Measurements from ENCODE around the gene EML1.

EML1 gene

GRCh38 chr14:99806836-99807235, 13.6 kb downstream of the EML1 start:
- DNase-seq, result no peak

DNA sequence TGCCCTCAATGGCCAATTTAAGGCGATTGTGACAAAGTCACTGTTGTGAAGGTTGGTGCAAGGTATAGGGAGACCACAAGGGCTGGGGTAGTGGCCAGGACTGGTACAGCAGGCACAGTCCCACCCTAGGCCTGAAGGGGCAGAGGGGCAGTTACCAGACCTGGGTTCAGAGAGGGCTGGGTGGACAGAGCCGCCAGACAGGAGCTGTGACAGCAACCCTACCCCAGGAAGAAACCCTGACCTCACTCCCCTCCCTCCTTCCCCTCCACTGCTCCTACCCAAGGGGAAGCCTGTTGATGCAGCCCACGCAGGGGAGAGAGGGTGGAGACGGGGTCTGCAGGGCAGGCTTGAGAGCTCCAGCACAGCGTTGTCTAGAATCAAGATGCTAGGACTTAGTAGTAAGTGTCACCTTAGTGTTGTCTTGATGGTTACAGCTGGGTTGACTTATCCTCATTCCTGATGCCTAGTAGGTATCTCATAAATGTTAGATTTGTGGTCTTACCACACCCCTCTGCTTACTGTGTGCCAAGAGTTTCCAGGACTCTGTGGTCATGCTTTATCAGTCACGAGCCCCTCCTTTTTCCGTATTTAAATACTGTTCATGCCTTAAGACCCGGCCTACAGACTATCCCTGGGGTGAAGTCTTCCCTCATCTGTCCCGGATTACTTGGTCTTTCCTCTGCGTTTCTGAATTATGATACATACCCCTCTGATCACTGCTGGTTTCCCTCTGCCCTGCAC, 14.4 kb downstream of the EML1 start:
- no peak for DNase-seq

DNA sequence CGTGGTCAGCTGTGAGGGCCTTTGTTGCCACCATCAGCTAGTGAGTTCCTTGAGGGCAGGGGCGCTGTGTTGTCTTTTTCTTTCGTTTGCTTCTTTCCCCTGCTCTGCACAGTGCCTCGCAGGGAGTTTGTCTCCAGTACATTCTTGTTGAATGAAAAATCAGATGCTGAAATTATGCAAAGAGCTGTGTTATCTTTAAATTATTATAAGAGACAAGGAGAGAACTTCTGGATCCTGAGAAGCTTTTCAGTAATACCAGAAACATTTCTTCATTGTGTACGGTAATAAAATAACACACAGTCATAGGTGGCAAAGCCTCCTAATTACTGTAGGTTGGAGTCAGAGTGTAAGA, 14.9 kb downstream of the EML1 start:
- DNase-seq, result no peak

DNA sequence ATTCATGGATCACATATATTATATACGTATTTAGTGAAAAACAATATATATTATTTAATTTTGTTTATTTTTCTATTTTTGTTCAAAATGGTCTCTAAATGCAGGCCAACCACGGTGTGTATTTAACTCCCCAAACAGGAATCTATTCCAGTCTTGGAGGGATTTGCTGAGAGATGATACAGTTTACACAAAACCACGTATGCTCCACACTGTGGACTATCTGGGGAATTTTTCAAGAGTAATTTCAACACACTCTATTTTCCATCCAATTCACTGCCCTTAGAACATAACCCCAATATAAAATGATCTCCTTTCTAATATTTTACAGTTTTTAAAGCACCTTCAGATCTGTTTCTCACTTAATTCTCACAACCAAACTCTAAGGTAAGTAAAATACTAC, 15.3 kb downstream of the EML1 start:
- DNase-seq, result no peak

GRCh38 chr14:99809360-99809759, 16.1 kb downstream of the EML1 start:
- DNase-seq, result no peak

DNA sequence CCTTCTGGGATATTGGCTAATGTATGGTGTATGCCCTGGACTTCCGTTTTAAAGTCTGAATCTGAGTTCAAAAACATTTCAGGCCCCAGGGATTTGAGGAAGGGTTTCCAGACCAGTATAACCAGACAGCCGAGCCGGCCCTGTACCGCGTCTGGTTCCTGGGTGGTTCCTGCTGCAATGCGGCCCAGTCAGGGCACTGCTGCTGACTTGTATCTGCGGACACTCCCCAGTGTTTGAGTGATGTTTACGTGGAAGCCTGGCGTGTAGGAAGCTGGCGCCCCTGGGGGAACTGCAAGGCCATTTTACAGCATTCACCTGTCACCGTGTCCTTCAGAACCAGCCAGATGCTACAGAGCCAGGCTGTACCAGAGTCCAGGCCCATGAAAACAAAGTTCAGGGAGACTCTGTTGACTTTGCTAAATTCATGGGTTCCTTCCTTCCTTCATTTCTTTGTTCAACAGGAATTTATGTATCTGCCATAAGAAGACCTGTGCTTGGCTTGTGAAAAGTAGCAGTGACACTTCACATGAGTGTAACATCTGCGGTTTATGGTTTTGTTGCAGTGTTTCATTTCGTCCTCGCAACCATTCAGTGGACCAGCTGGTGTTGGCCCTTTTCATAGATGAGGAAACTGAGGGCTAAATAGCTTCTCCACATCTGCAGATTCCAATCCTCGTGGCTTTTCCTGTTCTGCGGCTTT, 16.8 kb downstream of the EML1 start:
- DNase-seq, result no peak

GRCh38 chr14:99810559-99810874, 17.3 kb downstream of the EML1 start:
- no peak for DNase-seq

DNA sequence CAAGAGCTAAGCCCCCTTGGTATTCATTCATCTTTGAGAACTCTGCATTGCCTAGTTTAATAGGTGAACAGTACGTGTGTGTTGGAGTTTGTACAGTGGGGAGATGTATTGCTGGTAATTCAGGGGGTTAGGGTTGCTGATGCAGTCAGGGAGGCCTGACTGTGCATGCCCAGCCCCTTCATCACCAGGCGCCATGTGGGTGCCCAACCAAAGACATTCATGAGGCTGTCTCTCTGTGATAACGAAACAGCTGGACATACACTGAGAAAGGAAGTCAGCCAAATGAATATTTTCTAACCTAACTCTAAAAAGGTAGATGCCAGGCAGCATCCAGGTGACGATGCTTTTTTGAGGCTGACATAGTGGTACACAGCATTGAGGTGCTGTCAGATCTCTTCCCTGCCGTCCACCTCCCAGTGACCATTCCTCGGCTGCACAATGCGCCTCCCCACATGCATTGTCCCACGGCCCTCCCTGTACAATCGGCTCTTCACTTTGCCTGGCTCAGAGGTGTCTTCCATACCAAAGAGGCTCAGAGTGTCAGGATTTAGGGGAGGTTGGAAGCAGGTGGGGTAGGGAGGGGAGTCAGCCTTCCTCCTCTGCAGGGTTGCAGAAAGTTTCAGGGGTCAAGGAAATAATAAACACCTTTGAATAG, 19.0 kb downstream of the EML1 start:
- DNase-seq, result no peak

- DNase-seq, result no peak
Measured at GRCh38 chr14:99812892-99813291, 19.7 kb downstream of the EML1 start.

GRCh38 chr14:99815696-99816095, 22.5 kb downstream of the EML1 start:
- DNase-seq, result no peak

- DNase-seq, result no peak
Measured at GRCh38 chr14:99816217-99816616, 23.0 kb downstream of the EML1 start.

- no peak for DNase-seq
Measured at GRCh38 chr14:99816642-99817041, 23.4 kb downstream of the EML1 start.

DNA sequence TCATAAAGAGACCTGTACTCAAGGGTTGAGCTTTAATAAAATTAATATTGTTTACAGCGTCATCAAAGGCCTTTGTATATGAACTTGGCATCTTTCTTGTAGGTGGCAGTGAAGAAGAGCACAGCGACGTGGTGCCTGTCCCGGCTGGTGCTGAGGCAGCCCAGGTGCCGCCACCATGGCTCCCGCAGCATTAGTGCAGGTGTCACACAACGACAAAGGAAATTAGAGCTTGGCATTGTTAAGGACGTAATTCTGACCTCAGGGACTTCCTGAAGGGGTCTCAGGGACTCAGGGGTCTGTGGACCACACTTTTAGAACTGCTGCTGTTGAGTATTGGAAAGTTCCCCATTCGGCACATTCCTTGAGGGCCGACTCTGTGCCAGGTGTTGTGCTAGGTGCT, 24.1 kb downstream of the EML1 start:
- no peak for DNase-seq

GRCh38 chr14:99818503-99819036, 25.4 kb downstream of the EML1 start:
- DNase-seq, result no peak

GRCh38 chr14:99819514-99819913, 26.3 kb downstream of the EML1 start:
- no peak for DNase-seq

DNA sequence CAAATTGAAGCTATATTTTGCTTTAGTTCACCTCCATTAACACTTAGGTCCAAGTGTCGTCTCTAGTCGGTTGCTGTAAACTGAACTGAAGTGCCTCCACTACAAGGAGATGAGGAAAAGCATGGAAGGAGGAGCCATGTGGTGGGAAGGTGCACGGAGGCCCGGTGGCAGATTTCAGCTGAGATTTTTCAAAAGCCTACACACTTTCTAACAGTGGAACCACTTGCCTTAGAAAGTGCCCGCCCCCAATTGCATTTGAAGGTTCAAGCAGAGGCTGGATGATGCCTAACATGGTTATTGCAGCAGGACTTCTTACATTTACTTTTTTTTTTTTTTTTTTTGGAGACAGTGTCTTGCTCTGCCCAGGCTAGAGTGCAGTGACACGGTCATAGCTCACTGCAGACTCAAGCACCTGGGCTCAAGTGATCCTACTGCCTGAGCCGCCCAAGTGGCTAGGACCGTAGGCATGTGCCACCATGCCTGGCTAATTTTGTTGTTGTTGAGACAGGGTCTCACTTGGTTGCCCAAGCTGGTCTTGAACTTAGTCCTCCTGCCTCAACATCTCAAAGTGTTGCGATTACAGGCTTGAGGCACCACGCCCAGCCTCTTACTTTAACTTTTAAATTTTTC, 27.6 kb downstream of the EML1 start:
- no peak for DNase-seq

DNA sequence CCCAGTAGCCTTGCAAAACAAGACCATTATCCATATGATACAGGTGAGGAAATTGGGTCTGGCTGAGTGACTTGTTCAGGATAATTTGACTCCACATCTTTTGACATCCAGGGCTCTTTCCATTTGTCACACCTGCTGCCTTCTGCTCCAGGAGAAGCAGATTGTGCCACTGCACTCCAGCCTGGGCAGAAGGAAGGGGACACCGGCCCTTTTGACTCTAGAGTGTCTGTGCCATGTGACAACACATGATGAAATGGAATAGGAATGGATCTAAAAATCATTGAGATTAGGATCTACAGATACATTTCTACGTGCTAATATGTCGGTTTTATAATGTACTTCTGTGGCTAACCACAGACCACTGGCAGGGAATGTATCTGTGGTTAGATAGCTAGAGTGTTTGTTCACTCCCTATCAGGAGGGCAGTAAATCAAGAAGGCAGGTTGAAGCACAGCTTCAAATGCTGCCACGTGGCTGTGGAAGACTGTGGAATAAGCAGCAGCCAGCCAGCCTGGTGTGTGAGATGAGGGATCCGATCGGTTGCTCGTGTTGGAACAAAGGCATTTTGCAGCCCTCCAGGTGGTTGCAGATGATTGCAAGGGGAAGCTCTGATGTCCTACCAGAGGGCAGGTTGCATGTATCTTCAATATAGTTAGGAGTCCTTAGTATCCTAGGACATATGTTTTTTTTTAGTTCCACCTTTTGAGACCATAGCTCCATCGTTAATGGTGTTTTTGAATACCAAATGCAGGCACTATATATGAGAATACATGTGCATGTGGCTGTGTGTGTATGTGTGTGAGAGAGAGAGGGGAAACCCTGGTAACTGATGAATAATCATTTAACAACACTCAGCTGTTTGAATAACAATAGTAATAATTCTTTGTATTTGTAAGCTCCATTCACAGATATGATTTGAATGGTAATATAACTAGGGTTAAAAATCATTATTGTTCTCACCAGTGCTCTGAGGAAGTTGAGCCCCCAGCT, 28.6 kb downstream of the EML1 start:
- no peak for DNase-seq

DNA sequence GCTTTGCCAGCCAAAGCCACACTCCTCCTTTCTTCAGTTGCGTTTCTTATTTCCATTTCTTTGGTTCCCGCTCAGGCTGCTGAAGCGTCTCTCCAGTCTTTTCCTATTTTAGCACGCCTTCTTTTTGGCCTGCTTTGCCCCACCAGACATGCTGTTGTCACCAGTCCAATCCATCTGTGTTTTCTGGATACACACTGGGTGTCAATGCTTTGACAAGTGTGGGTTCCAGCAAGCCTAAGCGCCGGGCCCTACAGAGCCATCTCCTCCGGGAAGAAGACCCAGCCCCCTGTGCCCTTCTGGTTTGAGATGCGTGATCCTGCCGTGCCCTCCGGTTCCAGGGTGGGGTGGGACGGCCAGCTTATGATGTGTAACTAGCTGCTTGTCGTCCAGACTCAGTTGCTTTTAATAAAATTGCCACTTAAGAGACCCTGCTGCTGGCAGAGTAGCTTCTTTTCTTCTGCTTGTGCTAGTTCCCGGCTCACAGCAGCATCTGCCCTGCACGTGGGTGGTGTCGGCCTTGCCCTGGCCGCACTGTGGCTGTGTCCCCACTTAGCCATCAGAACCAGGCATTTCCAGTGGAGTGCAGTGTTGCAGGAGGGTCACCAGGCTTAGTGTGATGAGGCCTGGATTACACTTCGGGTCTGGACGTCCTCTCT, 29.7 kb downstream of the EML1 start:
- no peak for DNase-seq

DNA sequence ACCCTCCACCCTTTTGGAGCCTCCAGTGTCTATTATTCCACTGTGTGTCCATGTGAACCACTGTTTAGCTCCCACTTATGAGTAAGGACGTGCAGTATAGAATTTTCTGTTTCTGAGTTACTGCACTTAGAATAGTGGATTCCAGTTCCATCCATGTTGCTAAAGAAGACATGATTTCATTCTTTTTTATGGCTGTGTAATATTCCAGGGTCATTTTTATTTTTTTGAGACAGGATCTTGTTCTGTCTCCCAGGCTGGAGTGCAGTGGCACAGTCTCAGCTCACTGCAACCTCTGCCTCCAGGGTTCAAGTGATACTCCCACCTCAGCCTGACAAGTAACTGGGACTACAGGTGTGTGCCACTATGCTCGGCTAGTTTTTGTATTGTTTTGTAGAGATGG, 31.6 kb downstream of the EML1 start:
- no peak for DNase-seq

DNA sequence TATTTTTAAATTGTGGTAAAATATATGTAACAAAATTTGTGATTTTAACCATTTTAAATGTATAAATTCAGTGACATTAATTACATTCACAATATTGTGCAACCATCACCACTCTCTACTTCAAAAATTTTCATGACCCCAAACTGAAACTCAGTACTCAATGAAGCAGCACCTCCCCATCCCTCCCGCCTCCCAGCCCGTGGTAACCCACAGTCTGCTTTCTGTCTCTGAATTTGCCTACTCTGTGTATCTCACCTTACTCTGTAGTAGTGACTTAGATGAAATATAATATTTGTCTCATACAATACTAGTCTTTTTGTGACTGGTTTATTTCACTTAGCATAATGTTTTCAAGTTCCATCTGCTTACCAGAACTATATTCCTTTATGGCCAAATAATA, 36.2 kb downstream of the EML1 start:
- no peak for DNase-seq

DNA sequence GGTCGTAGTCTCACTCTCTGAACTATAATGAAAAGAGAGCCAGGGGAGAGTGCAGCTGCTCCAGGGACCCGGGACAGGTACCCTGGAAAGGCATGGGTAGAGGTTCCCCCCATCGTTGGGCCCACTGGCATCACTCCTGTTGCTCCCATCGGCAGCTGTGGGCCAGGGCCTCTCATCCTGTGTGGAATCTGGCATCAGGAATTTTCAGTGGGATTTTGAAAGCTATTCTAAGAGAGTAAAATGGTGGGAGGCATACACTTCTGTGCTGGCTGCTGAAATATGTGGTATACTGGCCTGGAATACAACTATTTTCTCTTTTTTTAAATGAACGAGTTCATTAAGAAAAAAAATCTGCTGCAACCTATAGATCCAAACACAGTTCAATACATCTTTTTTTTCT, 38.1 kb downstream of the EML1 start:
- DNase-seq, result no peak

Data from cortex of kidney (tissue), 1 donor.